HL-60 (cell line): ENCODE results near the gene ATP2B3.

Experiments
- DNase-seq, 2 experiments: peaks; one replicate each; pipeline ENCODE4 v3.0.0-alpha.2; 2010 to 2020; ENCODE audit warnings: low read depth in 1 of 2, low spot score in 1 of 2
- H3K27ac ChIP-seq: fragments of 250-450 bp; sonication (Bioruptor Pico); replicated peaks from 2 replicates; pipeline ENCODE4 v1.5.1; 2020; ENCODE audit warnings: mild to moderate bottlenecking, moderate library complexity
- H3K27me3 ChIP-seq: fragments of 250-450 bp; sonication (Bioruptor Pico); 2 replicates; pipeline ENCODE4 v1.5.1; 2021; ENCODE audit warnings: mild to moderate bottlenecking, moderate library complexity; ENCODE audit not compliant: insufficient read depth, poor library complexity, severe bottlenecking
- H3K4me3 ChIP-seq: replicated peaks from 2 replicates; pipeline ENCODE4 v1.5.1; 2011; ENCODE audit warnings: mild to moderate bottlenecking, control low read depth, low read length; ENCODE audit not compliant: insufficient read depth
- CTCF ChIP-seq: IDR thresholded peaks from one replicate; pipeline ENCODE4 v1.5.1; 2011; ENCODE audit warnings: low read length, control low read depth, inconsistent platforms; ENCODE audit not compliant: insufficient read depth
- GABPA ChIP-seq: IDR thresholded peaks from 2 replicates; pipeline ENCODE4 v1.6.1; 2012; ENCODE audit warnings: low read depth
- POLR2AphosphoS5 ChIP-seq: IDR thresholded peaks from 2 replicates; pipeline ENCODE4 v1.6.1; 2012; ENCODE audit warnings: low read depth
- SPI1 ChIP-seq: IDR thresholded peaks from 2 replicates; pipeline ENCODE4 v1.6.1; 2012; ENCODE audit warnings: low read depth, mild to moderate bottlenecking, borderline replicate concordance
- TF ChIP-seq, protein P1 (sequence below): IDR thresholded peaks from 2 replicates; pipeline ENCODE4 v1.6.1; 2012; ENCODE audit warnings: low read depth; ENCODE audit not compliant: insufficient replicate concordance

The ATP2B3 gene

DNA sequence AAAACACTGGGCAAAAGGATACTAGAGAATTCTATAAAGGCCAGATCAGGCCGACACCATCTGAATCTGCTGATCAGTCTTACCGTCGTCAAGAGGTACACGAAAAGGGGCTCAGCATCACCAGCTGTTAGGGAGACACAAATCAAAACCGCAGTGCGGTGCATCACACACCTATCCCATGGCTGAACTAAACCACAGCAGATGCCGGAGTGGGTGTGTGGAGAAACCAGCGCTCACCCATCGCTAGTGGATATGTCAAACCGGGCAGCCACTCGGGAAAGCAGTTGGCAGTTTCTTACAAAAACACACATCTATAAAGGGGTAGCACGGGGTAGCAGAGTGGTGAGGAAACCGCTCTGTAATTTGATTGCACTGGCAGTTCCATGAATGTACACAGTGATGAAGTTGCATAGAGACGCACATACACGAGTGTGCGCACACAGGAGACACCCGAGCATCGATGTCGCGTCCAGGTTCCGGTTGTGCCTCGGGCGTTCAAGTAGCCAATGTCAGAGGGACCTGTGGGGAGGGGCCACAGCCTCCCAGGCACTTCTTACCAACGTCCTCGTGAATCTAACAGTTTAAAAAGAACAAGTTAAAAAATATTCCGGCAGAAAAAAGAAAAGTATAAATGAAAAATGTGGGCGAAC lies 104.6 kb downstream of the ATP2B3 start:
- Histone ChIP-seq H3K27ac (no peak overlapping the region), H3K27me3 (no peaks in the 10 kb centered on the region), H3K4me3 (no peak overlapping the region)
- no peak for TF ChIP-seq CTCF
- no peak for TF ChIP-seq GABPA
- no peak for TF ChIP-seq SPI1
- TF ChIP-seq POLR2AphosphoS5, result no peak
- TF ChIP-seq, protein P1, sequence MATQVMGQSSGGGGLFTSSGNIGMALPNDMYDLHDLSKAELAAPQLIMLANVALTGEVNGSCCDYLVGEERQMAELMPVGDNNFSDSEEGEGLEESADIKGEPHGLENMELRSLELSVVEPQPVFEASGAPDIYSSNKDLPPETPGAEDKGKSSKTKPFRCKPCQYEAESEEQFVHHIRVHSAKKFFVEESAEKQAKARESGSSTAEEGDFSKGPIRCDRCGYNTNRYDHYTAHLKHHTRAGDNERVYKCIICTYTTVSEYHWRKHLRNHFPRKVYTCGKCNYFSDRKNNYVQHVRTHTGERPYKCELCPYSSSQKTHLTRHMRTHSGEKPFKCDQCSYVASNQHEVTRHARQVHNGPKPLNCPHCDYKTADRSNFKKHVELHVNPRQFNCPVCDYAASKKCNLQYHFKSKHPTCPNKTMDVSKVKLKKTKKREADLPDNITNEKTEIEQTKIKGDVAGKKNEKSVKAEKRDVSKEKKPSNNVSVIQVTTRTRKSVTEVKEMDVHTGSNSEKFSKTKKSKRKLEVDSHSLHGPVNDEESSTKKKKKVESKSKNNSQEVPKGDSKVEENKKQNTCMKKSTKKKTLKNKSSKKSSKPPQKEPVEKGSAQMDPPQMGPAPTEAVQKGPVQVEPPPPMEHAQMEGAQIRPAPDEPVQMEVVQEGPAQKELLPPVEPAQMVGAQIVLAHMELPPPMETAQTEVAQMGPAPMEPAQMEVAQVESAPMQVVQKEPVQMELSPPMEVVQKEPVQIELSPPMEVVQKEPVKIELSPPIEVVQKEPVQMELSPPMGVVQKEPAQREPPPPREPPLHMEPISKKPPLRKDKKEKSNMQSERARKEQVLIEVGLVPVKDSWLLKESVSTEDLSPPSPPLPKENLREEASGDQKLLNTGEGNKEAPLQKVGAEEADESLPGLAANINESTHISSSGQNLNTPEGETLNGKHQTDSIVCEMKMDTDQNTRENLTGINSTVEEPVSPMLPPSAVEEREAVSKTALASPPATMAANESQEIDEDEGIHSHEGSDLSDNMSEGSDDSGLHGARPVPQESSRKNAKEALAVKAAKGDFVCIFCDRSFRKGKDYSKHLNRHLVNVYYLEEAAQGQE, result no peak
- no peak for DNase-seq

- TF ChIP-seq, protein P1, result no peak
- TF ChIP-seq CTCF (no peak), POLR2AphosphoS5 (no peak), GABPA (no peak), SPI1 (no peak)
- Histone ChIP-seq H3K27ac (no peak overlapping the region), H3K27me3 (no peaks in the 10 kb centered on the region), H3K4me3 (no peak overlapping the region)
- no peak for DNase-seq
Measured at GRCh38 chrX:153622661-153623309, 105.3 kb downstream of the ATP2B3 start.

DNA sequence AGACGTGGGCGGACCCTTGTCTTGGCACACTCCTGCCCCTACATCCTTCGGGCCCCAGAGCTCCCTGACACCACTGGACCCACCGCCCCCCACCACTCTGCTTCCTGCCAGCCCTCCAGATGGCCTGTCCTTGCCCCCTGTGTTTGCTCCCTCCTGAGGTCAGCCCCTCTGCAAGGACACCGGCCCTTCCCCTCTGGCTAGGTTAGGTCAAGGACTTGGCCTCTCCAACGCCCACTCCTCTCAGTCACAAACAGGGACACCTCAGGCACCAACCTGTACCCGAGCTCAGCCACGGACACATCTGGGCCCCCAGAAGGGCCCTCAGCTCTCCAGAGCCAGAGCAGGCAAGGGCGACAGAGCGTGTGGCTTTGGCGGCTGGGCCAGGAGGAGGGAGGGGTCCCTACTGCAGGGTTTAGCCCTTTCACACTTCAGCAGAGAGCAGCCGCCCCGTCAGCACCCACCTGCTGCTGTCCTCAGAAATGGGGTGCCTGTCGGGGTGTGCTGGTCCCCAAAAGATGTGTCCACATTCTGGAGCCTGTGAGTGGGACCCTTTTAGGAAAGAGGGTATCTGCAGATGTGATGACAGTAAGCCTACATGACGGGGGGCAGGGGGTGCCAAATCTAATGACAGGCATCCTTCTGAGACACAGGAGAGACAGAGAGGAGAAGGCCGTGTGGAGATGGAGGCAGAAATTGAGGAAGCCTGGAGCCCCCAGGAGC lies 106.0 kb downstream of the ATP2B3 start:
- Histone ChIP-seq H3K27ac (no peak overlapping the region), H3K27me3 (no peaks in the 10 kb centered on the region), H3K4me3 (no peak overlapping the region)
- TF ChIP-seq CTCF (no peak), SPI1 (no peak), GABPA (no peak), POLR2AphosphoS5 (no peak)
- TF ChIP-seq, protein P1, result no peak
- DNase-seq, result no peak
